ENCODE measurements around the gene HDGFL2. TPM values are rescaled to one million over a fixed set of nuclear protein-coding genes. Genes with fewer than 3 reads are reported as not detected.
"Not testable (repeated sequence)": the region's sequence is repeated elsewhere in the genome, so short reads cannot be mapped to it uniquely, and the experiment has no call there.

HDGFL2 gene
- total and polyA plus RNA-seq, 5 donors from 2014 or later = 11.5 to 32.7 (median 12.2) TPM

DNA sequence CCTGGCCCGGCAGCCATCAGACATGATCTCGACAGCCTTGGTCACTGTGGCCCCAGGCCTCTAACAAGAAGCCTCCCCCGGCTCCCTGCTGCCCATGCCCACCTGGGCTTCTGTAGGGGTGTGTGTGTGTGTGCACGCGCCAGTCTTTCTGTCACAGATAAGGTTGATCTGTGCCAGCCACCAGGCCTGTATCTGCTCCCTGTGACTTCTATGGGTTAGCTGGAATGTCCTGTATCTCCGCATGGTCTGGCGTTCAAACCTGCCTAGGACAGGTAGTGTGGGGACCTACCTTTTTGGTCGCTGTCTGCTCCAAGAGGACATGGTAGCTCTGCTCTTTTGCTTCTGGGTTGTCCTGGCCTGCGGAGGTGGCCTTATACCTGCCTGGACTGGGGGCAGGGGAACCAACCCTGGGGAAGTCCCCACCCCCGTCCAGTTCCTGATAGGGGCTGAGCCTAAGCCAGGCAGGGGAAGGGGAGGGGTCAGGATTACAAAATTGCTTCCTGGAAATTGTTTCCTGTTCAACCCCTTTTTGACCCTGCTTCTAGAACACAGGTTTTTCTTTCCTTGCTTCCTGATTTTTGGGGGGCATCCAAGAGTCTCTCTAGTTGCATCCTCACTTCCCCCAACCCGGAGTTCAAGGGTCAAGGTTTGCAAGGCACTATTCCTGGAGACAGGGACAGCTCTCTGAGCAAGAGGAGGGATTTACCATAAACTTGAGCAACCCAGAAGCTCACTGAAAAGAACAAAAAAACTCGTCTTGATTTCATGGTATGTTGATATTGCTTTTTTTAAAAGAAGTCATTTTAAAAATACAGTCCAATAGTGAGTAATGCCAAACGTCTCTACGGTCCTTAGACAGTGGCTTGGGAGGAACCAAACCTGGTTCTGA is 67.8 kb downstream of the HDGFL2 start, which contains the start of gene LRG1:
Gene LRG1, minus strand, starts transcription at position 344 of the 889 bp plus-strand sequence. Its CDS starts 23 bp downstream, at position 321.
- DNase-seq = peak in 1 of 3 donors; percentile 53

DNA sequence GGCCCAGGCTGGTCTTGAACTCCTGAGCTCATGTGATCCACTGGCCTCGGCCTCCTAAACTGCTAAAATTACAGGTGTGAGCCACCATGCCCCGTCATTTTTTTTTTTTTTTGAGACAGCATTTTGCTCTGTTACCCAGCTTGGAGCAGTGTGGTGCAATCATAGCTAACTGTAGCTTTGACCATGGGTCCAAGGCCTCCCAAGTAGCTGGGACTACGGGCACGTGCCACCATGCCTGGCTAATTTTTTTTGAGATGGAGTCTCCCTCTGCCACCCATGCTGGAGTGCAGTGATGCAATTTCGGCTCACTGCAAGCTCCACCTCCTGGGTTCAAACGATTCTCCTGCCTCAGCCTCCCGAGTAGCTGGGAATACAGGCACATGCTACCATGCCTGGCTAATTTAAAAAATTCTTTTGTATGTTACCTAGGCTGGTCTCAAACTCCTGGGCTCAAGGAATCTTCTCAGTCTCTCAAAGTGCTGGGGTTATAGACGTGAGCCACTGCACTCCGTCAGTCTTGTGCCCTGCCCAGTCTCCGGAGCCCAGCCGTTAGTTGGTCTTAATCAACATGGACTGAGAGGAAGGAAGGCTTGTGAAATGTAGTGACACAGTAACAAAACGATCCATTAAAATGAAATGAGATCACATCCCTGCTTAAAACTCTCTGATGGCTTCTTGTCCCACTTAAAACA is 69.2 kb downstream of the HDGFL2 start:
- H3K9me3 ChIP-seq (ENCODE audit: control insufficient read depth in 2 of 2, low read length in 2 of 2) = no peaks in the 10 kb centered on the region
- H3K4me1 ChIP-seq (ENCODE audit: control insufficient read depth, insufficient read depth, low read length, poor library complexity, severe bottlenecking) = peaks cover 6% of the 10 kb centered on the region
- DNase-seq (no peak), ATAC-seq (ENCODE audit: low read depth in 2 of 2) (no peak)
- peaks cover 0 to 15% (median 5%) of the 10 kb centered on the region in 4 donors for H3K4me1 Mint-ChIP-seq
- no peaks in the 10 kb centered on the region for H3K27me3 Mint-ChIP-seq
- no peak overlapping the region for H3K4me3 ChIP-seq (ENCODE audit: low read depth, low read length)
- H3K4me3 Mint-ChIP-seq = peak overlapping the region in 1 of 4 donors; percentile 47
- H3K36me3 ChIP-seq (ENCODE audit: control insufficient read depth, insufficient read depth, low read length) = no peaks in the 10 kb centered on the region
- no peaks in the 10 kb centered on the region for H3K36me3 Mint-ChIP-seq
- no peak overlapping the region for H3K27ac ChIP-seq (ENCODE audit: insufficient read depth, low read length, poor library complexity, severe bottlenecking)
- H3K27ac Mint-ChIP-seq = no peak overlapping the region
- H3K27me3 ChIP-seq (ENCODE audit: control insufficient read depth, insufficient read depth, low read length) = no peaks in the 10 kb centered on the region
- H3K9me3 Mint-ChIP-seq = peaks cover 0 to 3% (median 0%) of the 10 kb centered on the region in 7 donors

More for the DNA sequence above, 67.8 kb downstream of the HDGFL2 start, which contains the start of gene LRG1:
- Histone ChIP-seq H3K9me3 (ENCODE audit: control insufficient read depth in 2 of 2, low read length in 2 of 2) (no peaks in the 10 kb centered on the region), H3K36me3 (ENCODE audit: control insufficient read depth, insufficient read depth, low read length) (no peaks in the 10 kb centered on the region), H3K27me3 (ENCODE audit: control insufficient read depth, insufficient read depth, low read length) (no peaks in the 10 kb centered on the region), H3K27ac (ENCODE audit: insufficient read depth, low read length, poor library complexity, severe bottlenecking) (no peak within 1 kb of the TSS), H3K4me3 (ENCODE audit: low read depth, low read length) (peak within 1 kb of the TSS; percentile 56), H3K4me1 (ENCODE audit: control insufficient read depth, insufficient read depth, low read length, poor library complexity, severe bottlenecking) (peaks cover 13% of the 10 kb centered on the region)
- Mint-ChIP-seq H3K27me3 (peaks cover 4% of the 10 kb centered on the region), H3K36me3 (no peaks in the 10 kb centered on the region), H3K27ac (peak within 1 kb of the TSS in 1 of 3 donors; percentile 9), H3K4me1 (peaks cover 0 to 19% (median 7%) of the 10 kb centered on the region in 4 donors), H3K9me3 (peaks cover 0 to 3% (median 0%) of the 10 kb centered on the region in 7 donors), H3K4me3 (peak within 1 kb of the TSS; percentile 46 to 66 (median 54))
- peak; percentile 48 to 49 for ATAC-seq (ENCODE audit: low read depth in 2 of 2)

DNA sequence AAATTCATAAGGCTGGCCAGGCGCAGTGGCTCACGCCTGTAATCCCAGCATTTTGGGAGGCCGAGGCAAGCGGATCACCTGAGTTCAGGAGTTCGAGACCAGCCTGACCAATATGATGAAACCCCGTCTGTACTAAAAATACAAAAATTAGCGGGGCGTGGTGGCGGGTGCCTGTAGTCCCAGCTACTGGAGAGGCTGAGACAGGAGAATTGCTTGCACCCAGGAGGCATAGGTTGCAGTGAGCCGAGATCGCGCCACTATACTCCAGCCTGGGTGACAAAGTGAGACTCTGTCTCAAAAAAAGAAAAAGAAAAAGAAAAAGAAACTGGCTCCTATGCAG is 69.7 kb downstream of the HDGFL2 start:
- H3K4me1 Mint-ChIP-seq = peaks cover 0 to 15% (median 5%) of the 10 kb centered on the region in 4 donors
- not testable (repeated sequence) for H3K4me3 ChIP-seq (ENCODE audit: low read depth, low read length); H3K27me3 Mint-ChIP-seq; H3K27me3 ChIP-seq (ENCODE audit: control insufficient read depth, insufficient read depth, low read length); H3K4me1 ChIP-seq (ENCODE audit: control insufficient read depth, insufficient read depth, low read length, poor library complexity, severe bottlenecking); H3K36me3 ChIP-seq (ENCODE audit: control insufficient read depth, insufficient read depth, low read length); H3K9me3 ChIP-seq (ENCODE audit: control insufficient read depth in 2 of 2, low read length in 2 of 2); H3K36me3 Mint-ChIP-seq; H3K9me3 Mint-ChIP-seq; ATAC-seq (ENCODE audit: low read depth in 2 of 2); DNase-seq; H3K4me3 Mint-ChIP-seq; H3K27ac Mint-ChIP-seq; H3K27ac ChIP-seq (ENCODE audit: insufficient read depth, low read length, poor library complexity, severe bottlenecking)

DNA sequence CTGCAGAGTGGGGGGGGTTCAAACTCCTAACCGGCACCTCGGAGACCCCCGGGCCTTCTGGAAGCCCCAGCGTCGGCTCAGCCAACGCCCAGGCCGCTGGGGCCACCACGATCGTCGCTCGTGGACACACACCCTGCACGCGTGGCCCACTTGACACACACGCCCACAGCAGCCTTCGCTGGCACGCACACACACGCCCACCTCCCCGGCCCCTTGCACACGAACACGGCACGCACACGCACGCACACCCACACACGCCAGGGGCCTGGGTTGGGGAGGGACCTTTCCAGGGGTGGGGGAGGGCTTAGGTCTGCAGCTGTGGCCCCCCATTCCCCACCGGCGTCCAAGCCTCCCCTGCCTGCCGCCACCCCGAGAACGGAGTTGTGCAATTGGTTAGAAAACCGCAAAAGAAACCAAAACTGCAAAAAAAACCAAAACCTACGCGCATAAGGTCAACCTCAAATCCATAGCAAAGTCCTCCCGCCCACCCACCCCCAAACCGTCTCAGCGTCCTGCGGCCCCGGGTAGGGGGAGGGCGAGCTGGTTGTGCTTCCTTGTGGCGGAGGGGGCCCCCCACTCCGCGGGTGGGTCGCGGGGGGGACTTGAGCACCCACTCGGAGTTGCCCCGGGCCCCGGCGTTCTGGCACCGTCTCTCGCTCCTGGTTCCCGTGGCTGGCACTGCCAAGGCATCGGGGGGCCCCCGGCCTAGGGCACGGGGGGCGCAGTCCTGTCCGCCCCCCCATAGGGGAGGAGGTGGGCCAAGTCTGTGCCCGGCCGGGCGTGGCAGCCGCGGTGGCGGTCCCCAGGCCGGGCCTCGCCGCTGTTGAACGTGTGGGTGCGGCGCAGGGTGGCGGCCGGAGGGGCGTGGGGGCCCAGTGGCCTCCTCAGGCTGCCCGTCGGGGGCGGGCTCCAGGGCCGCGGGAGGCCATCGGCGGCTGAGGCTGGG is 71.1 kb downstream of the HDGFL2 start:
- Histone ChIP-seq H3K9me3 (ENCODE audit: control insufficient read depth in 2 of 2, low read length in 2 of 2) (no peaks in the 10 kb centered on the region), H3K27me3 (ENCODE audit: control insufficient read depth, insufficient read depth, low read length) (no peaks in the 10 kb centered on the region), H3K4me1 (ENCODE audit: control insufficient read depth, insufficient read depth, low read length, poor library complexity, severe bottlenecking) (peaks cover 6% of the 10 kb centered on the region), H3K27ac (ENCODE audit: insufficient read depth, low read length, poor library complexity, severe bottlenecking) (no peak overlapping the region), H3K4me3 (ENCODE audit: low read depth, low read length) (no peak overlapping the region), H3K36me3 (ENCODE audit: control insufficient read depth, insufficient read depth, low read length) (no peaks in the 10 kb centered on the region)
- no peak for ATAC-seq (ENCODE audit: low read depth in 2 of 2)
- peaks cover 0 to 15% (median 5%) of the 10 kb centered on the region in 4 donors for H3K4me1 Mint-ChIP-seq
- H3K9me3 Mint-ChIP-seq = peaks cover 0 to 3% (median 0%) of the 10 kb centered on the region in 7 donors
- no peak for DNase-seq
- no peak overlapping the region for H3K27ac Mint-ChIP-seq
- H3K36me3 Mint-ChIP-seq = no peaks in the 10 kb centered on the region
- H3K4me3 Mint-ChIP-seq = no peak overlapping the region
- peaks cover 4% of the 10 kb centered on the region for H3K27me3 Mint-ChIP-seq

DNA sequence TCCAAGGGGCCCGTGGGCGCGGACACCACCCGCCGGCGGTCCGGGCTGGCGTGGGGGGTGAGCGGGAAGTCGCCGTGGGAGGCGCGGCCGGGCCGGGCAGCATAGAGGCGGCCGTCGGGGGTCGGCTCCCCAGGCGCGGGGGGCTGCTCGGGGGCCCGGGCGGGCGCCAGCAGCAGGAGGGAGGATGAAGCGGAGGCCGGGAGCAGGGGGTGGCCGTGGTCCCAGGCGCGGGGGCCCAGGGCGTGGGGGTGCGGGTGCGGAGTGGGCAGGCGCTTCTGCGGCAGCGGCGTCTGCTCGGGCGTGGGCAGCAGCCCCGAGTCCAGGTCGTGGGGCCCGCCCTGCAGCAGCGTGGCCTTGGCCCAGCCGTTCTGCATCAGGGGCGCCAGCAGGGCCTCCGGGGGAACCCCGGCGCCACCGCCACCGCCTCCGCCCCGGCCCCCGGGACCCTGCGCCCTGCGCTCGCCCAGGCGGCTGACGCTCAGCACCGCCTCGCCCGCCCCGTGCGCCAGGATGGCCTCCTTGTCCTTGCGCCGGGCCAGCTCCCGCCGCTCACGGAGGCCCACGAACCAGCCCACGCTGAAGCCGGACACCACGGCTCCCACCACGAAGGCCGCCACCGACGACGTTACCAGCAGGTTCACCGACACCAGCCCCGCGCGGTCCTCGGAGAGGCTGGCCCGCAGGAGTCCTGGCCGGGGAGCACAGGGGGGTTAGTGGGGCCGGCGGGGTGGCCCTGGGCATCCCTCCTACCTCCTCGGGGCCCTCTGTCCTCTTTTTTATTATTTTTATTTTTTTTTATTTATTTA is 71.9 kb downstream of the HDGFL2 start:
- Histone ChIP-seq H3K27me3 (ENCODE audit: control insufficient read depth, insufficient read depth, low read length) (no peaks in the 10 kb centered on the region), H3K9me3 (ENCODE audit: control insufficient read depth in 2 of 2, low read length in 2 of 2) (no peaks in the 10 kb centered on the region), H3K27ac (ENCODE audit: insufficient read depth, low read length, poor library complexity, severe bottlenecking) (no peak overlapping the region), H3K36me3 (ENCODE audit: control insufficient read depth, insufficient read depth, low read length) (no peaks in the 10 kb centered on the region), H3K4me1 (ENCODE audit: control insufficient read depth, insufficient read depth, low read length, poor library complexity, severe bottlenecking) (peaks cover 6% of the 10 kb centered on the region), H3K4me3 (ENCODE audit: low read depth, low read length) (no peak overlapping the region)
- Mint-ChIP-seq H3K27ac (no peak overlapping the region), H3K27me3 (peaks cover 4% of the 10 kb centered on the region), H3K4me3 (no peak overlapping the region), H3K9me3 (peaks cover 0 to 3% (median 0%) of the 10 kb centered on the region in 7 donors), H3K4me1 (peaks cover 0 to 13% (median 5%) of the 10 kb centered on the region in 4 donors), H3K36me3 (no peaks in the 10 kb centered on the region)
- no peak for DNase-seq
- ATAC-seq (ENCODE audit: low read depth in 2 of 2) = no peak

DNA sequence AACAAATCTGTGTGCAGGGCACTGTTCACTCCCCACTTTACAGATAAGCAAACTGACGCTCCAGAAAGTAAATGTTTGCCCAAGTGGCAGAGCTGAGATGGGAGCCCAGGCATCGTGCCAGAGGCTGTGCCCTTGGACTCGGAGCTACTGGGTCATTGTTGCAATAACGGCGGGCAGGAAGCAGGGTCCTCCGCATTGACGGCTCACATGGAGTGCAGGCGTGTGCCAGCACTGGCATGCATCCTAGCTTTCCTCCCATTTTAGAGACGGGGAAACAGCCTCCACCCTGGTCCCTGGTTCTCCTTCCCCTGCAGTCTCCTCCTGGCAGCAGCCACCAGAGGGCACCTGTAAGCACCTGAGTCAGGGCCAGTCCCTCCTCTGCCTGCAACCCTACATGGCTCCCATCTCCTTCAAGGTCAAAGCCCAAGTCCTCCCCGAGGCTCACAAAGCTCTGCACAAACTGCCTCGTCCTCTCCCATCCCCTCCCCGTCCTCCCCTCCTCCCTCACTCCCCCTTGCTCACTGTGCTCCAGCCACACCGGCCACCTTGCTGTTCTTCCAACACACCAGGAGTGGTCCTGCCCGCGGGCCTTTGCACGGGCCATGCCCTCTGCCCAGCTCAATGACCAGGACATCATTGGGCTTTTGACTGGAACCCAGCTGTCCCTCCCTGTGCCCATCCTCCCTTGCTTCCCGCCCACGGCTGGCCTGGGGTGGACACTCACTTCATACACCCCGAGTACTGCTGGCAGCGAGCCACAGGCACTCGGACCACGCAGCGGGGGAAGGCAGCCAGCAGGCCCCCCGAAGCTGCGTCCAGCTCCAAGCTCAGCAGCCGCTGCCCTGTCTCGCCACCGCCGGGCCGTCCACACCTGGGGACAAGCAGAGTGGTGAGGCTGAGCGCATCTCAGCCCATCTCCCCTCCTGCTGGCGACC is 75.5 kb downstream of the HDGFL2 start:
- no peak for ATAC-seq (ENCODE audit: low read depth in 2 of 2)
- H3K9me3 ChIP-seq (ENCODE audit: control insufficient read depth in 2 of 2, low read length in 2 of 2) = no peaks in the 10 kb centered on the region
- no peaks in the 10 kb centered on the region for H3K36me3 Mint-ChIP-seq
- peak overlapping the region in 1 of 3 donors; percentile 48 for H3K27ac Mint-ChIP-seq
- no peaks in the 10 kb centered on the region for H3K36me3 ChIP-seq (ENCODE audit: control insufficient read depth, insufficient read depth, low read length)
- no peak overlapping the region for H3K4me3 ChIP-seq (ENCODE audit: low read depth, low read length)
- H3K4me1 Mint-ChIP-seq = no peaks in the 10 kb centered on the region
- H3K4me3 Mint-ChIP-seq = no peak overlapping the region
- H3K9me3 Mint-ChIP-seq = peaks cover 0 to 3% (median 0%) of the 10 kb centered on the region in 7 donors
- no peak overlapping the region for H3K27ac ChIP-seq (ENCODE audit: insufficient read depth, low read length, poor library complexity, severe bottlenecking)
- peaks cover 4% of the 10 kb centered on the region for H3K27me3 Mint-ChIP-seq
- no peaks in the 10 kb centered on the region for H3K4me1 ChIP-seq (ENCODE audit: control insufficient read depth, insufficient read depth, low read length, poor library complexity, severe bottlenecking)
- no peaks in the 10 kb centered on the region for H3K27me3 ChIP-seq (ENCODE audit: control insufficient read depth, insufficient read depth, low read length)
- DNase-seq = peak in 1 of 3 donors; percentile 17

All from CD4-positive, CD25-positive, alpha-beta regulatory T cell (primary cell).